GM23248 (cell line): ENCODE data around the gene HBZ. TPM values are rescaled to one million over a fixed set of nuclear protein-coding genes. Genes with fewer than 3 reads are reported as not detected.
A peak's percentile ranks its signal among the peaks of the same experiment; 100 is the strongest.
"Not testable (repeated sequence)": the region's sequence is repeated elsewhere in the genome, so short reads cannot be mapped to it uniquely, and the experiment has no call there.

Experiments used
- DNase-seq: peaks from one replicate; pipeline ENCODE4 v3.0.0-alpha.2; 2015
- H2AFZ ChIP-seq: fragments of 200-600 bp; sonication (generic); 2 replicates; pipeline ENCODE4 v1.6.1; 2016; ENCODE audit warnings: antibody characterized with exemption
- H3F3A ChIP-seq: fragments of 200-600 bp; sonication (generic); 2 replicates; pipeline ENCODE4 v1.6.1; 2016; ENCODE audit warnings: mild to moderate bottlenecking, antibody characterized with exemption, mixed run types; ENCODE audit not compliant: insufficient read depth
- H3K27ac ChIP-seq: fragments of 200-600 bp; sonication (generic); 2 replicates; pipeline ENCODE4 v1.5.1; 2016; ENCODE audit warnings: mild to moderate bottlenecking
- H3K27me3 ChIP-seq: fragments of 200-600 bp; sonication (generic); replicated peaks from 2 replicates; pipeline ENCODE4 v1.6.1; 2016; ENCODE audit warnings: mild to moderate bottlenecking; ENCODE audit not compliant: insufficient read depth
- H3K36me3 ChIP-seq: fragments of 200-600 bp; sonication (generic); 2 replicates; pipeline ENCODE4 v1.6.1; 2016; ENCODE audit warnings: low read depth, mild to moderate bottlenecking
- H3K4me1 ChIP-seq: fragments of 200-600 bp; sonication (generic); 2 replicates; pipeline ENCODE4 v1.6.1; 2016; ENCODE audit warnings: mild to moderate bottlenecking; ENCODE audit not compliant: insufficient read depth
- H3K4me2 ChIP-seq: fragments of 200-600 bp; sonication (generic); one replicate; pipeline ENCODE4 v1.6.1; 2016; ENCODE audit warnings: mild to moderate bottlenecking; ENCODE audit not compliant: unreplicated experiment
- H3K4me3 ChIP-seq: fragments of 200-600 bp; sonication (generic); 2 replicates; pipeline ENCODE4 v1.5.1; 2016; ENCODE audit warnings: mild to moderate bottlenecking
- H3K79me2 ChIP-seq: fragments of 200-600 bp; sonication (generic); 2 replicates; pipeline ENCODE4 v1.6.1; 2016; ENCODE audit warnings: mild to moderate bottlenecking; ENCODE audit not compliant: insufficient read depth
- H3K9ac ChIP-seq: fragments of 200-600 bp; sonication (generic); 2 replicates; pipeline ENCODE4 v1.6.1; 2016; ENCODE audit warnings: mild to moderate bottlenecking
- H3K9me2 ChIP-seq: fragments of 200-600 bp; sonication (generic); 2 replicates; pipeline ENCODE4 v1.6.1; 2016; ENCODE audit warnings: mixed run types, mild to moderate bottlenecking, moderate library complexity; ENCODE audit not compliant: insufficient read depth
- H3K9me3 ChIP-seq: fragments of 200-600 bp; sonication (generic); one replicate; pipeline ENCODE4 v1.6.1; 2017; ENCODE audit warnings: low read depth
- H4K20me1 ChIP-seq: fragments of 200-600 bp; sonication (generic); 2 replicates; pipeline ENCODE4 v1.6.0; 2016; ENCODE audit not compliant: insufficient read depth
- EZH2 ChIP-seq: fragments of 200-600 bp; sonication (generic); IDR thresholded peaks from 2 replicates; pipeline ENCODE4 v1.6.1; 2018; ENCODE audit warnings: antibody characterized with exemption, mild to moderate bottlenecking; ENCODE audit not compliant: insufficient read depth, poor library complexity, severe bottlenecking
- EZH2phosphoT487 ChIP-seq: fragments of 200-600 bp; sonication (generic); IDR thresholded peaks from 2 replicates; pipeline ENCODE4 v1.6.1; 2018; ENCODE audit warnings: antibody characterized with exemption, moderate library complexity, mild to moderate bottlenecking, low read depth; ENCODE audit not compliant: insufficient read depth
- WGBS, 2 experiments: methylation state at CpG; one replicate each; pipeline ENCODE4 v1.1.6; 2015 to 2017; ENCODE audit warnings: low lambda C conversion rate in 2 of 2, low coverage in 1 of 2; ENCODE audit errors: missing lambda C conversion rate in 2 of 2; 5-methylcytosine and 5-hydroxymethylcytosine counted together
- in situ Hi-C: fragments of 300-500 bp; cut with MboI; formaldehyde crosslinking; loops from 2 replicates; pipeline ENCODE4 v1.15.0; 2020
- polyA plus RNA-seq: library from polyadenylated mRNA; unstranded; fragments of >200 nt; fragmentation: Nextera tagmentation; extraction: Ambion mirVana; gene quantifications from 2 replicates; pipeline ENCODE4 v1.2.1, GENCODE V29; 2016
- total RNA-seq: library from RNA; depleted of rRNA; stranded (reverse); fragments of >200 nt; shearing (Covaris generic); gene quantifications from 2 replicates; pipeline ENCODE4 v1.2.3, GENCODE V29; 2014

Gene HBZ
- total and polyA plus RNA-seq, 2 experiments from 2014 or later, result not detected

DNA sequence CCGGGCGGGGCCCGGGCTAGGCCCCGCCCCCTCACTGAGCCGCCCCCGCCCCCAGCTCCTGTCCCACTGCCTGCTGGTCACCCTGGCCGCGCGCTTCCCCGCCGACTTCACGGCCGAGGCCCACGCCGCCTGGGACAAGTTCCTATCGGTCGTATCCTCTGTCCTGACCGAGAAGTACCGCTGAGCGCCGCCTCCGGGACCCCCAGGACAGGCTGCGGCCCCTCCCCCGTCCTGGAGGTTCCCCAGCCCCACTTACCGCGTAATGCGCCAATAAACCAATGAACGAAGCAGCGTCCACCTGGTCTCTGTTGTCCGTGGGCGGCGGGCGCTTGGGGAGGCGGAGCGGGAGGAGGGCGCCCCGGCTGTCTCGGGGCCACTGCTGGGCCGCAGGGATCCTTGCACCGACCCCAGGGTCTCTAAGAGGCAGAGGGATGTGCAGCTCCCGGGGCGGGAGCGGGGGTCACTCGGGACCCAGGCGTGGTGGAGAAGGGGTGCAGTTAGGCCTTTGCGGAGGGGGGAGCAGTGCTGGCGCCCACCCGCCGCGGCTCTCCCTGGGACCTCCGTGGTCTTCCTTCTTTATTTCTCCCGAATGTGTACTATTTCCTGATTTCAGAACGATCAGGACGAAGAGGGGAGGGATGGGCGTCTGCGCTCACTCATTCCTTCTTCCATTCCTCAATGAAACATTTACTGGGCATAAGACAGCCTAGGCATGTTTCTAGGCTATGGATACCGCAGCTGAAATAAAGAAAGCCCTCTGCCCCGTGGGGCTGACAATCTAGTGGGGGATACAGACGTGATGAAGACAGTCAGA, 2.0 kb downstream of the HBZ start:
- H2AFZ ChIP-seq, result peak overlapping the region; percentile 75
- H3K27ac ChIP-seq, result no peak overlapping the region
- TF ChIP-seq EZH2 (no peak), EZH2phosphoT487 (no peak)
- WGBS, 2 experiments, result 5% methylated on average over 40 to 43 of the region's 59 CpGs
- no peaks in the 10 kb centered on the region for H3K36me3 ChIP-seq
- H3K9me2 ChIP-seq, result no peaks in the 10 kb centered on the region
- H4K20me1 ChIP-seq, result no peaks in the 10 kb centered on the region
- H3K27me3 ChIP-seq, result peaks cover 23% of the 10 kb centered on the region
- no peaks in the 10 kb centered on the region for H3K79me2 ChIP-seq
- DNase-seq, result peak; percentile 44
- no peak overlapping the region for H3K9ac ChIP-seq
- peak overlapping the region; percentile 68 for H3K4me3 ChIP-seq
- in situ Hi-C loops, result no loop called here
- H3F3A ChIP-seq, result no peaks in the 10 kb centered on the region
- no peaks in the 10 kb centered on the region for H3K4me1 ChIP-seq
- H3K9me3 ChIP-seq, result no peaks in the 10 kb centered on the region
- H3K4me2 ChIP-seq, result peak overlapping the region; percentile 72

DNA sequence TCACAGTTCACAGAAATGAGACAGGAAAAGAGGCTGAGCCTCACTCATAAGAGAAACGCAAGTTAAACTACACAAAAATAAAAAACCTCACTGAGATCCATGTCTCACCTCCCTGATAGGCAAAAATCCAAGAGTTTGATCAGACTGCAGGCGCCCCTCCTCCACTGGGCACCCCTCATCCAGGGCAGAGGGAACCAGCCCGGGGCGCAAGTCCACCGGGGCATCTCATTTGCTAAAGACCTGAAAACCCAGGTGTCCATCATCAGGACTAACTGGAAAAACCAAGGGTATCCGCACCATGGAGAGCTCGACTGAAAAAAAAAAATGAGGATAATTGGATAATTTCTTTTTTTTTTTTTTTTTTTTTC, 2.6 kb downstream of the HBZ start:
- no peak overlapping the region for H3K4me2 ChIP-seq
- H4K20me1 ChIP-seq, result no peaks in the 10 kb centered on the region
- peaks cover 23% of the 10 kb centered on the region for H3K27me3 ChIP-seq
- DNase-seq, result no peak
- in situ Hi-C loops, result no loop called here
- WGBS, 2 experiments, result 49 to 58% methylated on average over 7 of the region's 7 CpGs
- no peak overlapping the region for H3K27ac ChIP-seq
- no peaks in the 10 kb centered on the region for H3K4me1 ChIP-seq
- H2AFZ ChIP-seq, result peak overlapping the region; percentile 75
- H3K79me2 ChIP-seq, result no peaks in the 10 kb centered on the region
- H3K9ac ChIP-seq, result no peak overlapping the region
- TF ChIP-seq EZH2phosphoT487 (no peak), EZH2 (no peak)
- no peaks in the 10 kb centered on the region for H3K9me3 ChIP-seq
- H3K9me2 ChIP-seq, result no peaks in the 10 kb centered on the region
- H3F3A ChIP-seq, result no peaks in the 10 kb centered on the region
- peak overlapping the region; percentile 68 for H3K4me3 ChIP-seq
- no peaks in the 10 kb centered on the region for H3K36me3 ChIP-seq

DNA sequence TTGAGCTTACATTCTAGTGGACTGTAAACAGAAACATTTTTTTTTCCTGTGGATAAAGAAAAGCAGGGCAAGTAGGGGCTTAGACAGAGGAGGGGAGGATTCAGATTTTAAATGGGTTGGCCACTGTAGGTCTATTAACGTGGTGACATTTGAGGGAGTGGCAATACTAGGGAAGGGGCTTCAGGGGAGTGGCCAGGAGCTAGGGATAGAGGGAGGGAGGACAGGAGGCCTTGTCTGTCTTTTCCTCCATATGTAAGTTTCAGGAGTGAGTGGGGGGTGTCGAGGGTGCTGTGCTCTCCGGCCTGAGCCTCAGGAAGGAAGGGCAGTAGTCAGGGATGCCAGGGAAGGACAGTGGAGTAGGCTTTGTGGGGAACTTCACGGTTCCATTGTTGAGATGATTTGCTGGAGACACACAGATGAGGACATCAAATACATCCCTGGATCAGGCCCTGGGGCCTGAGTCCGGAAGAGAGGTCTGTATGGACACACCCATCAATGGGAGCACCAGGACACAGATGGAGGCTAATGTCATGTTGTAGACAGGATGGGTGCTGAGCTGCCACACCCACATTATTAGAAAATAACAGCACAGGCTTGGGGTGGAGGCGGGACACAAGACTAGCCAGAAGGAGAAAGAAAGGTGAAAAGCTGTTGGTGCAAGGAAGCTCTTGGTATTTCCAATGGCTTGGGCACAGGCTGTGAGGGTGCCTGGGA, 6.8 kb downstream of the HBZ start:
- no peaks in the 10 kb centered on the region for H4K20me1 ChIP-seq
- no peak overlapping the region for H3K4me3 ChIP-seq
- H3K4me1 ChIP-seq, result no peaks in the 10 kb centered on the region
- DNase-seq, result no peak
- H3K9ac ChIP-seq, result no peak overlapping the region
- H3K27ac ChIP-seq, result no peak overlapping the region
- H3K79me2 ChIP-seq, result no peaks in the 10 kb centered on the region
- 32 to 37% methylated on average over 6 of the region's 6 CpGs for WGBS, 2 experiments
- no peaks in the 10 kb centered on the region for H3K36me3 ChIP-seq
- H3F3A ChIP-seq, result no peaks in the 10 kb centered on the region
- H2AFZ ChIP-seq, result no peak overlapping the region
- in situ Hi-C loops, result no loop called here
- no peak for TF ChIP-seq EZH2
- TF ChIP-seq EZH2phosphoT487, result no peak
- H3K9me3 ChIP-seq, result no peaks in the 10 kb centered on the region
- H3K4me2 ChIP-seq, result no peak overlapping the region
- H3K27me3 ChIP-seq, result peaks cover 18% of the 10 kb centered on the region
- H3K9me2 ChIP-seq, result no peaks in the 10 kb centered on the region

DNA sequence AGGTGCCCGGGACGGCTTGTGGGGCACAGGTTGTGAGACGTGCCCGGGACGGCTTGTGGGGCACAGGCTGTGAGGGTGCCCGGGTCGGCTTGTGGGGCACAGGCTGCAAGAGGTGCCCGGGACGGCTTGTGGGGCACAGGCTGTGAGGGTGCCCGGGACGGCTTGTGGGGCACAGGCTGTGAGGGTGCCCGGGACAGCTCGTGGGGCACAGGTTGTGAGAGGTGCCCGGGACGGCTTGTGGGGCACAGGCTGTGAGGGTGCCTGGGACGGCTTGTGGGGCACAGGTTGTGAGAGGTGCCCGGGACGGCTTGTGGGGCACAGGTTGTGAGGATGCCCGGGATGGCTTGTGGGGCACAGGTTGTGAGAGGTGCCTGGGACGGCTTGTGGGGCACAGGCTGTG, 7.8 kb downstream of the HBZ start:
- not testable (repeated sequence) for H3K36me3 ChIP-seq

More for the DNA sequence above, 7.8 kb downstream of the HBZ start:
- H3K4me3 ChIP-seq, H3K4me2 ChIP-seq, DNase-seq, H3K9me3 ChIP-seq, H2AFZ ChIP-seq, H4K20me1 ChIP-seq, H3K79me2 ChIP-seq, H3K27ac ChIP-seq, in situ Hi-C loops, H3K4me1 ChIP-seq, H3F3A ChIP-seq, H3K9me2 ChIP-seq, H3K9ac ChIP-seq: not testable (repeated sequence)
- H3K27me3 ChIP-seq, result peaks cover 12% of the 10 kb centered on the region
- WGBS, 2 experiments, result 61% methylated on average over 19 of the region's 20 CpGs; no CpG with 5 or more reads in 1 of the 2 experiments
